Coronary artery (tissue), 2 donors: ENCODE measurements around the gene AGBL2.
"Not testable (repeated sequence)": the region's sequence is repeated elsewhere in the genome, so short reads cannot be mapped to it uniquely, and the experiment has no call there.

ENCODE experiments used
- DNase-seq: peaks from one replicate; pipeline ENCODE4 v3.0.0-alpha.2; 2017; ENCODE audit warnings: low spot score
- H3K27ac ChIP-seq, 2 donors: fragments of 200-600 bp; sonication (generic); one replicate each; pipeline ENCODE4 v1.5.1; 2016 to 2019
- H3K4me3 ChIP-seq: fragments of 200-600 bp; sonication (generic); 2 replicates; pipeline ENCODE4 v1.5.1; 2016; ENCODE audit warnings: mild to moderate bottlenecking, moderate library complexity
- TF ChIP-seq, protein P1 (sequence below): fragments of 200-600 bp; sonication (generic); IDR thresholded peaks from one replicate; pipeline ENCODE4 v1.5.1; 2019; ENCODE audit warnings: antibody characterized with exemption

Gene AGBL2

GRCh38 chr11:47716692-47717091 is 1.5 kb upstream of the AGBL2 start:
- DNase-seq = no peak
- TF ChIP-seq, protein P1, sequence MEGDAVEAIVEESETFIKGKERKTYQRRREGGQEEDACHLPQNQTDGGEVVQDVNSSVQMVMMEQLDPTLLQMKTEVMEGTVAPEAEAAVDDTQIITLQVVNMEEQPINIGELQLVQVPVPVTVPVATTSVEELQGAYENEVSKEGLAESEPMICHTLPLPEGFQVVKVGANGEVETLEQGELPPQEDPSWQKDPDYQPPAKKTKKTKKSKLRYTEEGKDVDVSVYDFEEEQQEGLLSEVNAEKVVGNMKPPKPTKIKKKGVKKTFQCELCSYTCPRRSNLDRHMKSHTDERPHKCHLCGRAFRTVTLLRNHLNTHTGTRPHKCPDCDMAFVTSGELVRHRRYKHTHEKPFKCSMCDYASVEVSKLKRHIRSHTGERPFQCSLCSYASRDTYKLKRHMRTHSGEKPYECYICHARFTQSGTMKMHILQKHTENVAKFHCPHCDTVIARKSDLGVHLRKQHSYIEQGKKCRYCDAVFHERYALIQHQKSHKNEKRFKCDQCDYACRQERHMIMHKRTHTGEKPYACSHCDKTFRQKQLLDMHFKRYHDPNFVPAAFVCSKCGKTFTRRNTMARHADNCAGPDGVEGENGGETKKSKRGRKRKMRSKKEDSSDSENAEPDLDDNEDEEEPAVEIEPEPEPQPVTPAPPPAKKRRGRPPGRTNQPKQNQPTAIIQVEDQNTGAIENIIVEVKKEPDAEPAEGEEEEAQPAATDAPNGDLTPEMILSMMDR = no peak
- Histone ChIP-seq H3K27ac (no peak overlapping the region), H3K4me3 (no peak overlapping the region)

DNA sequence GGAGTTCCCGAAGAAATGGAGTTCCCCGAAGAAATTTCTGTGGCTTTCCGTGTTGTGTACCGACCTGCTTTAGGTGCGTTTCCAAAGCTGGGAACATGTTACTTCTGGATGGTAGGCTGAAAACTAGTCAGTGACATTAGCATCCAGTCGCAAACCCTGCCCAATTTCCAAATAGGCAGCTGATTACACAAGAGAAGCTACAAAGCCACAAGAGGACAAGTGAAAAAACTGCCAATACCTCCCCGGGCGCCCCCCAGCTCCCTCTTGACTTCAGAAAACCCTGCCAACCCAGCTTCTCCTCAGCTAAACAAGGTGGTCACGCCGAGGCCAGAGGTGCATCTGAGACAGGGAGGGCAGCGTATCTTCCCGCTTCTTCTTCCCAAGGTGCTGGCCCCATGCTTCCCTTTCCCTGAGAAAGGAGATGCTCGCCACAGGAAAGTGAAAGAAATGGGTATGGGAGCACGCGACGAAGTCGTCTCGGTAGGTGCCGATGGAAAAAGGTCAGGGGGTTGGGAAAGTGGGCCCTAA is 551 bp downstream of the AGBL2 start:
- DNase-seq = peak; percentile 73
- Histone ChIP-seq H3K4me3 (peak overlapping the region; percentile 77), H3K27ac (peak overlapping the region; percentile 49 to 75)
- TF ChIP-seq, protein P1 = no peak

- DNase-seq = no peak
- TF ChIP-seq, protein P1 = no peak
- H3K27ac ChIP-seq = no peak overlapping the region
- H3K4me3 ChIP-seq = no peak overlapping the region
Observed at GRCh38 chr11:47711816-47712215, 3.4 kb downstream of the AGBL2 start.

DNA sequence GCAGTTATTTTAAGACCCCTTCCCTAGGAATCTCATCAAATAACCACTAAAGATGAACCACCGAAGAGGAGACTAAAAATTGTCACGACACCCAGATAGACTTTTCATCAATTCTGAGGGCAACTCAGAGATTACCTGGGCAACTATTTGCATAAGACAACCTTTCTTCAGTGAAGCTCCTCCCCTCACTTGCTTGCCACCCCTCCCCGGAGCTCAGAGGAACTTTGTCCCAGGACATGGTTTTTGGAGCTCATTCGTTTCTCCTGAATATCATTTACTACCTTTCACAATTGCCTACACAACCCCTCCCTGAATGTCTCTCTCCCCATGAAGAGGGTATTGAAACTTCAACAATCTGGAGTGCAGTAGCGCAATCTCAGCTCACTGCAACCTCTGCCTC is 3.9 kb downstream of the AGBL2 start:
- H3K4me3 ChIP-seq = no peak overlapping the region
- H3K27ac ChIP-seq = no peak overlapping the region
- no peak for DNase-seq
- TF ChIP-seq, protein P1 = no peak

DNA sequence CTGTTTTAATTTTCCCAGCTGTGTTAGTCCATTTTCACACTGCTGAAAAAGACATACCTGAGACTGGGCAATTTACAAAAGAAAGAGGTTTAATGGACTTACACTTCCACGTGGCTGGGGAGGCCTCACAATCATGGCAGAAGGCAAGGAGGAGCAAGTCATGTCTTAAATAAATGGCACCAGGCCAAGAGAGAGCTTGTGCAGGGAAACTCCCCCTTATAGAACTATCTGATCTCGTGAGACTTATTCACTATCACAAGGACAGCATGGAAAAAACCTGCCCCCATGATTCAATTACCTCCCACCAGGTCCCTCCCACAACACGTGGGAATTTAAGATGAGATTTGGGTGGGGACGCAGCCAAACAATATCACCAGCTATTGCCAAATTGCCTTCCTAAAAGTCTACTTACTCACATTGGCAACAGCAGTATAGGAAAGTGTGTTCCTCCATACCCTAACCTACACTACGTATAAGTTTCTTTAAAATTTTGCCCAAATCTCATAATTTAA is 7.8 kb downstream of the AGBL2 start:
- not testable (repeated sequence) for DNase-seq, H3K27ac ChIP-seq, H3K4me3 ChIP-seq

DNA sequence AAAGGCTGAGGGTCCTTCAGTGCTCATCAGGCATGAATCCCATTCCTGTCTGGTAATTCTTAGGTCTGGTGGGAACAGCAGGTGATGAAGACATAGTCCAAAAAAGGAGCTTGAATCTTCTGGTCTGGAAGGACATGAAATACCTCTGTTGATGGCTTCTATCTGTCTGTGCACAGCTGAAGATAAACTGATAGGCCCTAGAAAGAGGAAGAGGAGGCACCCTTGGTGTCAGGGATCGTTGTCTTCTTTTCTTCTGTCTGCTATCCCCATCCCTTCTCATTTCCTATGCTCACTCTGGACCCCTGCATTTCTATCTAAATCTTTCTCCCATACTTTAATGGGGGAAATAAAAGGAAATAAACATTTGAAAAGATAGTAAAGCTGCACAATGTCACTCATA is 9.4 kb downstream of the AGBL2 start:
- Histone ChIP-seq H3K27ac (no peak overlapping the region), H3K4me3 (no peak overlapping the region)
- TF ChIP-seq, protein P1 = no peak
- DNase-seq = no peak

DNA sequence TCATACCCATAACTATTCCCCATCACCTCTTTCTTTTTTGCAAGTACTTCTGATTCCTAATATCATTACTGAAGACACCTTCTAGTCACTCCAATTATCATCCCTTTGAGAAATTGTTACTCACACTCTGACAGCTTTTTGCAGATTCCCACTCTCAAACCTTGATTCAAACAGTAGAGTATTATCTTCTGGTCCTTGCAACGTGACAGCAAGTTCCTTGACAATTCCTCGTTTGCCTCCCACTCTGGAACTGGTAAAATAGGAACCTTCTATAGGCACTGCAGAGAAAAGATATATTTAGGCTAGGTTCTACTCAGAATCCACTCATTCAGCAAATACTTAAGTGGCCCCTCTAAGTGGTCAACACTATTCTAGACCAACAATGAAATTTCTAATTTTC is 23.2 kb downstream of the AGBL2 start:
- DNase-seq = no peak

More for the DNA sequence above, 23.2 kb downstream of the AGBL2 start:
- Histone ChIP-seq H3K27ac (no peak overlapping the region), H3K4me3 (no peak overlapping the region)
- TF ChIP-seq, protein P1 = no peak
